ENCODE data around the gene TNFRSF1B.
A peak's percentile ranks its signal among the peaks of the same experiment; 100 is the strongest.

TNFRSF1B gene

GRCh38 chr1:12201352-12202189 is 34.8 kb downstream of the TNFRSF1B start:
- peak; percentile 53 for DNase-seq (ENCODE audit: extremely low spot score)
- ChIA-PET POLR2A (interaction anchor here (0.6 to 1.0 kb wide), 2 partner anchors 11 to 52 kb away, joined by 3 read pairs; no protein-coding TSS in a partner anchor), CTCF (interaction anchor here (1.0 to 16.7 kb wide), 9 partner anchors 9 to 235 kb away, joined by 3 to 294 read pairs (median 4); no protein-coding TSS in a partner anchor)
- TF ChIP-seq CTCF (IDR thresholded peaks at IDR 0.05; ENCODE audit: control extremely low read depth, extremely low read depth, low read depth, missing control alignments) = no peak

DNA sequence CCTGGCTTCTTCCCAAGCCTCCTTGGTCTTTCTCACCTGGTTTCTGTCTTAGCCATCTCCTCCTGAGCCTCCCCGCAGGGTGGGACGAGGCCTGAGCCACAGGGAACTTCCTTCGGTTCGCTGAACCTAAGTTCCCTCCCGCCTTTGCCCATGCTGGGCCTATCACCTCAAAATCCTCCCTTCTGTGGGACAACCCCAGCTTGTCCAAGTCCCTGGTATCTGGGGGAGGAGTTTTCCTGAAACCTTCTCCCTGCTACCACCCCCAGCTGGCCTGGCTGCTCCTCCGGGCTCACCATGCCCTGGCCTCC is 35.4 kb downstream of the TNFRSF1B start:
- TF ChIP-seq CTCF (IDR thresholded peaks at IDR 0.05; ENCODE audit: control extremely low read depth, extremely low read depth, low read depth, missing control alignments) = no peak
- DNase-seq (ENCODE audit: extremely low spot score) = no peak
- ChIA-PET POLR2A (interaction anchor here (0.6 to 1.0 kb wide), 2 partner anchors 11 to 52 kb away, joined by 3 read pairs; no protein-coding TSS in a partner anchor), CTCF (interaction anchor here (1.0 to 16.7 kb wide), 8 partner anchors 9 to 235 kb away, joined by 3 to 294 read pairs (median 4); no protein-coding TSS in a partner anchor)

- POLR2A ChIA-PET = interaction anchor here (1.0 kb wide), 1 partner anchor 53 kb away, joined by 3 read pairs; no protein-coding TSS in a partner anchor
- DNase-seq (ENCODE audit: extremely low spot score) = no peak
- CTCF ChIA-PET = interaction anchor here (1.0 to 16.7 kb wide), 6 partner anchors 14 to 236 kb away, joined by 3 to 294 read pairs (median 4); no protein-coding TSS in a partner anchor
- TF ChIP-seq CTCF (IDR thresholded peaks at IDR 0.05; ENCODE audit: control extremely low read depth, extremely low read depth, low read depth, missing control alignments) = no peak
Measured at GRCh38 chr1:12202577-12202976, 35.8 kb downstream of the TNFRSF1B start.

DNA sequence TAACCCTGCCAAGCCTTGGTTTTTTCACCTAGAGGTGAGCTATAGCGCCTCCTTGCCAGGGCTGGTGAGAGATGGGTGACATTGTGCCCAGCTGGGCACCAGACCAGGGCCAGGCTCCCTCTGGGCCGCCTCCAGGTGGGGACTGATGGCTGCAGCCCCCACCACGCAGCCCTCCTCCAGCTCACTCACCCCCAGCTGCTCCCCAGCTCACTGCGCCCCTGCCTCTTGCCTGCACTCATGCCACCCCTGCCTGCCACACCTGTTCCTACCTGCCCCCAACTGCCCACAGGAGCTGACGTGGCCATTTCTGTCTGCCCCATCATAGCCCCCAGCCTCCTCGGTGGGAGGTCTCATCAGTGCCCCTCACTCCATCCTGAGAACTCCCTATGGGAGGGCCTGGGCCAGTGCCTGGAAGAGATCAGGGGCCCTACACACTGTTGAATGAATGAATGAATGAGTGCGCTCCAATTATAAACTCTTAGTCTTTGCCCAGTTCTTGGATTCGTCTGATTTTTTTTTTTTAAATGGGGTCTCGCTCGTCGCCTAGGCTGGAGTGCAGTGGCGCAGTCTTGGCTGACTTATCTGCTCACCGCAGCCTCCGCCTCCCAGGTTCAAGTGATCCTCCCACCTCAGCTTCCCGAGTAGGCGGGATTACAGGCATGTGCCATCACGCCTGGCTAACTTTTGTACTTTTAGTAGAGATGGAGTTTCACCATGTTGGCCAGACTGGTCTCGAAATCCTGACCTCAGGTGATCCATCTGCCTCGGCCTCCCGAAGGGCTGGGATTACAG is 36.6 kb downstream of the TNFRSF1B start:
- POLR2A ChIA-PET = no interaction called here
- CTCF ChIA-PET = interaction anchor here (0.8 to 16.7 kb wide), 3 partner anchors 20 to 80 kb away, joined by 3 to 294 read pairs (median 6); no protein-coding TSS in a partner anchor

DNA sequence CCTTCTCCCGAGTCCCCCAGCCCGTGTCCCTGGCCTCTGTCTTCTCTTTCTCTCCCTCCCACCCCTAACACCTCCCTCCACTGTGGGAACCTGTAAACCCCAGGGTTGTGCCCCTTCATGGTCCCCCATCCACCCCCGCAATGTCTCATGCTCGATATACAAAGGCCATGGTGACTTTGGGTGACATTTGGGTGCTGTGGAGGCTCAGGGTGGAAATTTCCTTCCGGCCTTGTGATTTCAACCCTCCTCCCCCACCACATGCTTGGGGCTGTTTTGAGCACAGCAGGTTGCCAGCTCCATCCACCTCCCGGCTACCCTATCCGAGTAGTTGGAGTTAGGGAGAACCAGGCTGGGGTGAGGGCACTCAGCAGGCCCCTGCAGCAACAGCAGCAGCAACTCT is 37.3 kb downstream of the TNFRSF1B start:
- POLR2A ChIA-PET = no interaction called here

More for the DNA sequence above, 36.6 kb downstream of the TNFRSF1B start:
- TF ChIP-seq CTCF (IDR thresholded peaks at IDR 0.05; ENCODE audit: control extremely low read depth, extremely low read depth, low read depth, missing control alignments) = no peak
- DNase-seq (ENCODE audit: extremely low spot score) = no peak

More for the DNA sequence above, 37.3 kb downstream of the TNFRSF1B start:
- CTCF ChIA-PET = interaction anchor here (16.7 kb wide), 1 partner anchor 81 kb away, joined by 294 read pairs; no protein-coding TSS in a partner anchor
- TF ChIP-seq CTCF (IDR thresholded peaks at IDR 0.05; ENCODE audit: control extremely low read depth, extremely low read depth, low read depth, missing control alignments) = no peak
- DNase-seq (ENCODE audit: extremely low spot score) = peak; percentile 72

All from GM10248 (cell line).